HepG2 (cell line): ENCODE measurements around the gene COL27A1. TPM values are rescaled to one million over a fixed set of nuclear protein-coding genes. Genes with fewer than 3 reads are reported as not detected.

Experiments used
- CENPX ChIP-seq: sonication (generic); formaldehyde crosslinking; IDR thresholded peaks from 2 replicates; pipeline ENCODE4 v1.9.0; 2021; ENCODE audit warnings: mild to moderate bottlenecking, missing genetic modification reagents, moderate library complexity
- polyA plus RNA-seq, 8 experiments: library from polyadenylated mRNA; depleted of rRNA in 3 of 8; stranded (reverse) in 7 of 8; unstranded in 1 of 8; fragments of >200 nt; fragmentation: Illumina TruSeq in 4 of 8; extraction: Trizol in 4 of 8; gene quantifications; 2 replicates each; pipeline versions ENCODE4 v1.2.1 to v1.2.3, GENCODE V29; 2011 to 2016; ENCODE audit warnings: low read depth in 4 of 8, missing spikeins in 1 of 8, mixed read lengths in 1 of 8; ENCODE audit not compliant: insufficient read depth in 1 of 8
- total RNA-seq, 5 experiments: library from RNA; depleted of rRNA; stranded (reverse); fragments of >200 nt; fragmentation: Illumina TruSeq; extraction: Trizol; gene quantifications; 2 replicates each; pipeline ENCODE4 v1.2.3, GENCODE V29; 2016; ENCODE audit warnings: low read depth in 1 of 5
- TF ChIP-seq, protein P1 (sequence below), 2 experiments: sonication (generic) in 1 of 2; formaldehyde crosslinking in 1 of 2; IDR thresholded peaks; 2 replicates each; pipeline versions ENCODE4 v1.6.1 to v1.9.0; 2014 to 2022; ENCODE audit warnings: antibody characterized with exemption in 1 of 2, borderline replicate concordance in 1 of 2, inconsistent platforms in 1 of 2, low read depth in 1 of 2, missing genetic modification reagents in 1 of 2
- TF ChIP-seq, protein P2 (sequence below): sonication (generic); formaldehyde crosslinking; IDR thresholded peaks from 2 replicates; pipeline ENCODE4 v1.9.0; 2021; ENCODE audit warnings: missing genetic modification reagents, mild to moderate bottlenecking, borderline replicate concordance
- TF ChIP-seq, protein P3 (sequence below): sonication (generic); formaldehyde crosslinking; IDR thresholded peaks from 2 replicates; pipeline ENCODE4 v1.4.0; 2020; ENCODE audit warnings: missing genetic modification reagents, mild to moderate bottlenecking, borderline replicate concordance
- TF ChIP-seq, protein P4 (sequence below): sonication (generic); formaldehyde crosslinking; IDR thresholded peaks from 2 replicates; pipeline ENCODE4 v1.5.1; 2020; ENCODE audit warnings: mild to moderate bottlenecking, missing genetic modification reagents, moderate library complexity

The COL27A1 gene
- total and polyA plus RNA-seq, 2 of the 13 experiments (the other 11 are each of a cell fraction or from before 2014, with no cell fraction given), result 71.3 to 89.1 TPM

GRCh38 chr9:114123031-114123977 lies 32.0 kb upstream of the COL27A1 start (continued):
- TF ChIP-seq, protein P1, sequence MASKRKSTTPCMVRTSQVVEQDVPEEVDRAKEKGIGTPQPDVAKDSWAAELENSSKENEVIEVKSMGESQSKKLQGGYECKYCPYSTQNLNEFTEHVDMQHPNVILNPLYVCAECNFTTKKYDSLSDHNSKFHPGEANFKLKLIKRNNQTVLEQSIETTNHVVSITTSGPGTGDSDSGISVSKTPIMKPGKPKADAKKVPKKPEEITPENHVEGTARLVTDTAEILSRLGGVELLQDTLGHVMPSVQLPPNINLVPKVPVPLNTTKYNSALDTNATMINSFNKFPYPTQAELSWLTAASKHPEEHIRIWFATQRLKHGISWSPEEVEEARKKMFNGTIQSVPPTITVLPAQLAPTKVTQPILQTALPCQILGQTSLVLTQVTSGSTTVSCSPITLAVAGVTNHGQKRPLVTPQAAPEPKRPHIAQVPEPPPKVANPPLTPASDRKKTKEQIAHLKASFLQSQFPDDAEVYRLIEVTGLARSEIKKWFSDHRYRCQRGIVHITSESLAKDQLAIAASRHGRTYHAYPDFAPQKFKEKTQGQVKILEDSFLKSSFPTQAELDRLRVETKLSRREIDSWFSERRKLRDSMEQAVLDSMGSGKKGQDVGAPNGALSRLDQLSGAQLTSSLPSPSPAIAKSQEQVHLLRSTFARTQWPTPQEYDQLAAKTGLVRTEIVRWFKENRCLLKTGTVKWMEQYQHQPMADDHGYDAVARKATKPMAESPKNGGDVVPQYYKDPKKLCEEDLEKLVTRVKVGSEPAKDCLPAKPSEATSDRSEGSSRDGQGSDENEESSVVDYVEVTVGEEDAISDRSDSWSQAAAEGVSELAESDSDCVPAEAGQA (IDR thresholded peaks at IDR 0.05; ENCODE audit: low read depth), result no peak
- TF ChIP-seq, protein P1 (CRISPR knock-in tag; IDR thresholded peaks at IDR 0.05; ENCODE audit: borderline replicate concordance), result no peak
- TF ChIP-seq, protein P2, sequence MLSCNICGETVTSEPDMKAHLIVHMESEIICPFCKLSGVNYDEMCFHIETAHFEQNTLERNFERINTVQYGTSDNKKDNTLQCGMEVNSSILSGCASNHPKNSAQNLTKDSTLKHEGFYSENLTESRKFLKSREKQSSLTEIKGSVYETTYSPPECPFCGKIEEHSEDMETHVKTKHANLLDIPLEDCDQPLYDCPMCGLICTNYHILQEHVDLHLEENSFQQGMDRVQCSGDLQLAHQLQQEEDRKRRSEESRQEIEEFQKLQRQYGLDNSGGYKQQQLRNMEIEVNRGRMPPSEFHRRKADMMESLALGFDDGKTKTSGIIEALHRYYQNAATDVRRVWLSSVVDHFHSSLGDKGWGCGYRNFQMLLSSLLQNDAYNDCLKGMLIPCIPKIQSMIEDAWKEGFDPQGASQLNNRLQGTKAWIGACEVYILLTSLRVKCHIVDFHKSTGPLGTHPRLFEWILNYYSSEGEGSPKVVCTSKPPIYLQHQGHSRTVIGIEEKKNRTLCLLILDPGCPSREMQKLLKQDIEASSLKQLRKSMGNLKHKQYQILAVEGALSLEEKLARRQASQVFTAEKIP (CRISPR knock-in tag), result no peak
- no peak for TF ChIP-seq CENPX (CRISPR knock-in tag)
- TF ChIP-seq, protein P3, sequence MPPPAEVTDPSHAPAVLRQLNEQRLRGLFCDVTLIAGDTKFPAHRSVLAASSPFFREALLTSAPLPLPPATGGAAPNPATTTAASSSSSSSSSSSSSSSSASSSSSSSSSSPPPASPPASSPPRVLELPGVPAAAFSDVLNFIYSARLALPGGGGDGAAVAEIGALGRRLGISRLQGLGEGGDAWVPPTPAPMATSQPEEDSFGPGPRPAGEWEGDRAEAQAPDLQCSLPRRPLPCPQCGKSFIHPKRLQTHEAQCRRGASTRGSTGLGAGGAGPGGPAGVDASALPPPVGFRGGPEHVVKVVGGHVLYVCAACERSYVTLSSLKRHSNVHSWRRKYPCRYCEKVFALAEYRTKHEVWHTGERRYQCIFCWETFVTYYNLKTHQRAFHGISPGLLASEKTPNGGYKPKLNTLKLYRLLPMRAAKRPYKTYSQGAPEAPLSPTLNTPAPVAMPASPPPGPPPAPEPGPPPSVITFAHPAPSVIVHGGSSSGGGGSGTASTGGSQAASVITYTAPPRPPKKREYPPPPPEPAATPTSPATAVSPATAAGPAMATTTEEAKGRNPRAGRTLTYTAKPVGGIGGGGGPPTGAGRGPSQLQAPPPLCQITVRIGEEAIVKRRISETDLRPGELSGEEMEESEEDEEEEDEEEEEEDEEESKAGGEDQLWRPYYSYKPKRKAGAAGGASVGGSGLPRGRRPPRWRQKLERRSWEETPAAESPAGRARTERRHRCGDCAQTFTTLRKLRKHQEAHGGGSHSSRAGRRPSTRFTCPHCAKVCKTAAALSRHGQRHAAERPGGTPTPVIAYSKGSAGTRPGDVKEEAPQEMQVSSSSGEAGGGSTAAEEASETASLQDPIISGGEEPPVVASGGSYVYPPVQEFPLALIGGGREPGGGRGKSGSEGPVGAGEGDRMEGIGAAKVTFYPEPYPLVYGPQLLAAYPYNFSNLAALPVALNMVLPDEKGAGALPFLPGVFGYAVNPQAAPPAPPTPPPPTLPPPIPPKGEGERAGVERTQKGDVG (CRISPR knock-in tag), result no peak
- TF ChIP-seq, protein P4, sequence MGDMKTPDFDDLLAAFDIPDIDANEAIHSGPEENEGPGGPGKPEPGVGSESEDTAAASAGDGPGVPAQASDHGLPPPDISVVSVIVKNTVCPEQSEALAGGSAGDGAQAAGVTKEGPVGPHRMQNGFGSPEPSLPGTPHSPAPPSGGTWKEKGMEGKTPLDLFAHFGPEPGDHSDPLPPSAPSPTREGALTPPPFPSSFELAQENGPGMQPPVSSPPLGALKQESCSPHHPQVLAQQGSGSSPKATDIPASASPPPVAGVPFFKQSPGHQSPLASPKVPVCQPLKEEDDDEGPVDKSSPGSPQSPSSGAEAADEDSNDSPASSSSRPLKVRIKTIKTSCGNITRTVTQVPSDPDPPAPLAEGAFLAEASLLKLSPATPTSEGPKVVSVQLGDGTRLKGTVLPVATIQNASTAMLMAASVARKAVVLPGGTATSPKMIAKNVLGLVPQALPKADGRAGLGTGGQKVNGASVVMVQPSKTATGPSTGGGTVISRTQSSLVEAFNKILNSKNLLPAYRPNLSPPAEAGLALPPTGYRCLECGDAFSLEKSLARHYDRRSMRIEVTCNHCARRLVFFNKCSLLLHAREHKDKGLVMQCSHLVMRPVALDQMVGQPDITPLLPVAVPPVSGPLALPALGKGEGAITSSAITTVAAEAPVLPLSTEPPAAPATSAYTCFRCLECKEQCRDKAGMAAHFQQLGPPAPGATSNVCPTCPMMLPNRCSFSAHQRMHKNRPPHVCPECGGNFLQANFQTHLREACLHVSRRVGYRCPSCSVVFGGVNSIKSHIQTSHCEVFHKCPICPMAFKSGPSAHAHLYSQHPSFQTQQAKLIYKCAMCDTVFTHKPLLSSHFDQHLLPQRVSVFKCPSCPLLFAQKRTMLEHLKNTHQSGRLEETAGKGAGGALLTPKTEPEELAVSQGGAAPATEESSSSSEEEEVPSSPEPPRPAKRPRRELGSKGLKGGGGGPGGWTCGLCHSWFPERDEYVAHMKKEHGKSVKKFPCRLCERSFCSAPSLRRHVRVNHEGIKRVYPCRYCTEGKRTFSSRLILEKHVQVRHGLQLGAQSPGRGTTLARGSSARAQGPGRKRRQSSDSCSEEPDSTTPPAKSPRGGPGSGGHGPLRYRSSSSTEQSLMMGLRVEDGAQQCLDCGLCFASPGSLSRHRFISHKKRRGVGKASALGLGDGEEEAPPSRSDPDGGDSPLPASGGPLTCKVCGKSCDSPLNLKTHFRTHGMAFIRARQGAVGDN, result peak; percentile 55
